CD14-positive monocyte (primary cell): ENCODE data around the gene FBN1. TPM values are rescaled to one million over a fixed set of nuclear protein-coding genes. Genes with fewer than 3 reads are reported as not detected.

Experiments used
- DNase-seq, 3 donors: peaks; one replicate each; pipeline ENCODE4 v3.0.0-alpha.2; 2011 to 2022
- H2AFZ ChIP-seq: 2 replicates; pipeline ENCODE4 v1.6.0; 2012; ENCODE audit warnings: mild to moderate bottlenecking, low read depth, low read length, inconsistent platforms; ENCODE audit not compliant: insufficient read depth, poor library complexity, severe bottlenecking
- H3K27ac ChIP-seq, 2 donors: 1 replicate in 1 of 2; 2 replicates in 1 of 2; pipeline ENCODE4 v1.5.1; 2012 to 2013; ENCODE audit warnings: low read length in 2 of 2, control low read depth in 1 of 2, inconsistent platforms in 1 of 2, low read depth in 1 of 2, mild to moderate bottlenecking in 1 of 2
- H3K27me3 ChIP-seq, 2 donors: one replicate each; pipeline versions ENCODE4 v1.6.0 to v1.6.1; 2011 to 2013; ENCODE audit warnings: low read length in 2 of 2; ENCODE audit not compliant: control insufficient read depth in 2 of 2, insufficient read depth in 2 of 2
- H3K36me3 ChIP-seq, 2 donors: replicated peaks in 1 of 2; 1 replicate in 1 of 2; 2 replicates in 1 of 2; pipeline versions ENCODE4 v1.5.1 to v1.6.1; 2012 to 2013; ENCODE audit warnings: low read length in 2 of 2, control low read depth in 1 of 2, inconsistent platforms in 1 of 2, mild to moderate bottlenecking in 1 of 2; ENCODE audit not compliant: insufficient read depth in 2 of 2, control insufficient read depth in 1 of 2
- H3K4me1 ChIP-seq, 2 donors: 1 replicate in 1 of 2; 2 replicates in 1 of 2; pipeline versions ENCODE4 v1.5.1 to v1.6.1; 2012 to 2013; ENCODE audit warnings: low read length in 2 of 2, control low read depth in 1 of 2, inconsistent platforms in 1 of 2, mild to moderate bottlenecking in 1 of 2, moderate library complexity in 1 of 2; ENCODE audit not compliant: insufficient read depth in 2 of 2, control insufficient read depth in 1 of 2
- H3K4me2 ChIP-seq: replicated peaks from 2 replicates; pipeline ENCODE3; 2012; ENCODE audit warnings: low read length, moderate library complexity, mild to moderate bottlenecking; ENCODE audit not compliant: poor library complexity, severe bottlenecking; ENCODE audit errors: extremely low read depth
- H3K4me3 ChIP-seq, 3 experiments: fragments of 200-600 bp in 1 of 3; sonication (generic) in 1 of 3; replicated peaks in 1 of 3; 1 replicate in 2 of 3; 2 replicates in 1 of 3; pipeline ENCODE4 v1.5.1; 2011 to 2013; ENCODE audit warnings: low read length in 3 of 3, mild to moderate bottlenecking in 3 of 3, control low read depth in 2 of 3, low read depth in 2 of 3, inconsistent platforms in 1 of 3, moderate library complexity in 1 of 3
- H3K79me2 ChIP-seq: 2 replicates; pipeline ENCODE4 v1.6.0; 2012; ENCODE audit warnings: mild to moderate bottlenecking, control low read depth, inconsistent platforms, low read length, moderate library complexity; ENCODE audit not compliant: insufficient read depth
- H3K9ac ChIP-seq: 2 replicates; pipeline ENCODE4 v1.6.0; 2017; ENCODE audit warnings: low read length, mild to moderate bottlenecking; ENCODE audit not compliant: insufficient read depth, poor library complexity, severe bottlenecking
- H3K9me3 ChIP-seq, 2 donors: replicated peaks in 1 of 2; 1 replicate in 1 of 2; 2 replicates in 1 of 2; pipeline versions ENCODE4 v1.5.1 to v1.6.1; 2012 to 2013; ENCODE audit warnings: low read length in 2 of 2, control low read depth in 1 of 2; ENCODE audit not compliant: control insufficient read depth in 1 of 2, insufficient read depth in 1 of 2
- H4K20me1 ChIP-seq: 2 replicates; pipeline ENCODE4 v1.6.0; 2012; ENCODE audit warnings: mild to moderate bottlenecking, low read length, control low read depth, moderate library complexity; ENCODE audit not compliant: insufficient read depth
- H3K27ac Mint-ChIP-seq, 7 donors: one replicate each; pipeline ENCODE4 v1.8.0; 2020; ENCODE audit warnings: mild to moderate bottlenecking in 7 of 7, mixed read lengths in 7 of 7, moderate library complexity in 6 of 7, inconsistent platforms in 2 of 7
- H3K27me3 Mint-ChIP-seq, 3 donors: one replicate each; pipeline ENCODE4 v1.8.0; 2021 to 2022; ENCODE audit warnings: low read depth in 3 of 3, mild to moderate bottlenecking in 3 of 3, mixed read lengths in 3 of 3, moderate library complexity in 3 of 3, inconsistent platforms in 1 of 3
- H3K36me3 Mint-ChIP-seq, 2 donors: one replicate each; pipeline ENCODE4 v1.8.0; 2020; ENCODE audit warnings: mixed read lengths in 2 of 2, inconsistent platforms in 1 of 2, mild to moderate bottlenecking in 1 of 2
- H3K4me1 Mint-ChIP-seq: one replicate; pipeline ENCODE4 v1.8.0; 2020; ENCODE audit warnings: mild to moderate bottlenecking, mixed read lengths
- H3K4me3 Mint-ChIP-seq, 2 donors: one replicate each; pipeline ENCODE4 v1.8.0; 2020; ENCODE audit warnings: mild to moderate bottlenecking in 2 of 2, mixed read lengths in 2 of 2, moderate library complexity in 1 of 2
- H3K9me3 Mint-ChIP-seq, 7 donors: one replicate each; pipeline ENCODE4 v1.8.0; 2020 to 2022; ENCODE audit warnings: mixed read lengths in 7 of 7, mild to moderate bottlenecking in 6 of 7, moderate library complexity in 6 of 7, inconsistent platforms in 2 of 7
- WGBS: methylation state at CpG from one replicate; pipeline ENCODE4 v1.1.5; 2013; ENCODE audit warnings: missing lambda C conversion rate; ENCODE audit not compliant: insufficient coverage; 5-methylcytosine and 5-hydroxymethylcytosine counted together
- intact Hi-C, 2 donors: fragments of 100-400 bp; cut with micrococcal nuclease; formaldehyde crosslinking; loops; one replicate each; pipeline versions ENCODE4 v1.15.0 to v1.15.1; 2023
- polyA plus RNA-seq, 3 donors: library from polyadenylated mRNA; depleted of rRNA in 1 of 3; unstranded in 2 of 3; stranded (reverse) in 1 of 3; fragments of 300-500 nt in 2 of 3; fragments of >200 nt in 1 of 3; fragmentation: Illumina TruSeq in 2 of 3; gene quantifications; 1 replicate in 2 of 3; 2 replicates in 1 of 3; pipeline ENCODE4 v1.2.3, GENCODE V29; 2012 to 2021
- TF ChIP-seq, protein P1 (sequence below): fragments of 200-600 bp; IDR thresholded peaks from one replicate; pipeline ENCODE4 v1.8.0; 2022; ENCODE audit warnings: antibody characterized with exemption, mild to moderate bottlenecking

The FBN1 gene
- polyA plus RNA-seq, 3 donors = 0.29 TPM; not detected in 2

DNA sequence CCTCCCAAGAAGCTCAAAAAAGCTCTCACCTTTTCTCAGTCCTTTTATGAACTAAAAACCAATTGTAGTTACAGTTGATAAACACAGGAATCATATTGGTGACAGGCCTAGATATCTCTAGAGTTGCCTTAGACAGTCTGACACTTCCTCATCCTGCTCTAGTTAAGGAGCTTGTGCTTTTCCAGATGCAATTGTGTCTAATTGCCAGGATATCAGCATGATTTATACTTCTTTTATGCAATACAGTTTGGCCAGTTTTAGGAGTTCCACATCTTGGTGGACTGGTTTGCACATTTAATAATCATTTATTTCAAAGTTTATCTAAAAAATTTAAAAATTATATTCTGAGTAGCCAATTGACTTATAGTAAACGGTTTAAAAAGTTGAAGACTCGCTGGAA, 218.6 kb downstream of the FBN1 start:
- Mint-ChIP-seq H3K9me3 (peaks cover 0 to 2% (median 0%) of the 10 kb centered on the region in 7 donors), H3K4me1 (no peaks in the 10 kb centered on the region), H3K27ac (no peak overlapping the region), H3K4me3 (no peak overlapping the region), H3K27me3 (no peaks in the 10 kb centered on the region), H3K36me3 (no peaks in the 10 kb centered on the region)
- intact Hi-C loops = no loop called here
- no peaks in the 10 kb centered on the region for H3K4me1 ChIP-seq
- H3K4me2 ChIP-seq = no peak overlapping the region
- no peak overlapping the region for H3K4me3 ChIP-seq
- no peak overlapping the region for H3K27ac ChIP-seq
- H3K27me3 ChIP-seq = no peaks in the 10 kb centered on the region
- H4K20me1 ChIP-seq = no peaks in the 10 kb centered on the region
- H3K36me3 ChIP-seq = no peaks in the 10 kb centered on the region
- H2AFZ ChIP-seq = no peak overlapping the region
- H3K79me2 ChIP-seq = no peaks in the 10 kb centered on the region
- no peak overlapping the region for H3K9ac ChIP-seq
- TF ChIP-seq, protein P1, sequence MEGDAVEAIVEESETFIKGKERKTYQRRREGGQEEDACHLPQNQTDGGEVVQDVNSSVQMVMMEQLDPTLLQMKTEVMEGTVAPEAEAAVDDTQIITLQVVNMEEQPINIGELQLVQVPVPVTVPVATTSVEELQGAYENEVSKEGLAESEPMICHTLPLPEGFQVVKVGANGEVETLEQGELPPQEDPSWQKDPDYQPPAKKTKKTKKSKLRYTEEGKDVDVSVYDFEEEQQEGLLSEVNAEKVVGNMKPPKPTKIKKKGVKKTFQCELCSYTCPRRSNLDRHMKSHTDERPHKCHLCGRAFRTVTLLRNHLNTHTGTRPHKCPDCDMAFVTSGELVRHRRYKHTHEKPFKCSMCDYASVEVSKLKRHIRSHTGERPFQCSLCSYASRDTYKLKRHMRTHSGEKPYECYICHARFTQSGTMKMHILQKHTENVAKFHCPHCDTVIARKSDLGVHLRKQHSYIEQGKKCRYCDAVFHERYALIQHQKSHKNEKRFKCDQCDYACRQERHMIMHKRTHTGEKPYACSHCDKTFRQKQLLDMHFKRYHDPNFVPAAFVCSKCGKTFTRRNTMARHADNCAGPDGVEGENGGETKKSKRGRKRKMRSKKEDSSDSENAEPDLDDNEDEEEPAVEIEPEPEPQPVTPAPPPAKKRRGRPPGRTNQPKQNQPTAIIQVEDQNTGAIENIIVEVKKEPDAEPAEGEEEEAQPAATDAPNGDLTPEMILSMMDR = no peak
- WGBS = 92% methylated on average over 2 of the region's 2 CpGs
- no peaks in the 10 kb centered on the region for H3K9me3 ChIP-seq
- no peak for DNase-seq

DNA sequence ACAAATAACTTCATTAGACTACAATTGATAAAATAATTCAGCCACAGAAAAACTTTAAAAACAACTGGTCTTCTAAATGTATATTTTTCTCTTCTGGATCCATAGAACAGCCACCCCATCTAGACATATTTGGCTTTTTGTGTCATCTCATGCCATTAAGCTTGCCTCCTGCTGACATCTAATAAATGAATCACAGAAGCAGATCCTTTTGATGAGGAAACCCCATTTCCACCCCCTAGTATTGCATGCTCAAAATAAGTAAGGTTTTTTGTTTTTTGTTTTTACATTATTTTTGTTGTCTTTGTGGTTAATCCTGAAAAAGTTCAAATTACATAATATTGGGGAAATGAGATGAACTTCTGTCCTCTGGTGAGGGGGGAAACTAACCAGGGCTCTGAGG, 219.5 kb downstream of the FBN1 start:
- no peaks in the 10 kb centered on the region for H3K27me3 ChIP-seq
- no peaks in the 10 kb centered on the region for H3K4me1 Mint-ChIP-seq
- no peak overlapping the region for H3K27ac ChIP-seq
- H3K27me3 Mint-ChIP-seq = no peaks in the 10 kb centered on the region
- H3K9ac ChIP-seq = no peak overlapping the region
- TF ChIP-seq, protein P1 = no peak
- no peak overlapping the region for H3K4me3 ChIP-seq
- H3K79me2 ChIP-seq = no peaks in the 10 kb centered on the region
- intact Hi-C loops = no loop called here
- H3K36me3 ChIP-seq = no peaks in the 10 kb centered on the region
- no peak overlapping the region for H3K27ac Mint-ChIP-seq
- H3K36me3 Mint-ChIP-seq = no peaks in the 10 kb centered on the region
- H3K9me3 ChIP-seq = no peaks in the 10 kb centered on the region
- no peaks in the 10 kb centered on the region for H3K4me1 ChIP-seq
- H3K9me3 Mint-ChIP-seq = peaks cover 0 to 2% (median 0%) of the 10 kb centered on the region in 7 donors
- no peak for DNase-seq
- no peak overlapping the region for H3K4me2 ChIP-seq
- H4K20me1 ChIP-seq = no peaks in the 10 kb centered on the region
- H3K4me3 Mint-ChIP-seq = no peak overlapping the region
- no peak overlapping the region for H2AFZ ChIP-seq
